Epithelial cell of esophagus (primary cell): ENCODE data around the gene SFXN3.

ENCODE experiments used
- DNase-seq: peaks from one replicate; pipeline ENCODE4 v3.0.0; 2010; ENCODE audit warnings: low read depth
- H3K4me3 ChIP-seq: 2 replicates; pipeline ENCODE4 v1.5.1; 2011; ENCODE audit warnings: mild to moderate bottlenecking, low read length, control low read depth
- CTCF ChIP-seq: IDR thresholded peaks from 2 replicates; pipeline ENCODE4 v1.5.1; 2011; ENCODE audit warnings: low read depth, mild to moderate bottlenecking, low read length, control low read depth, inconsistent platforms; ENCODE audit not compliant: insufficient read depth; ENCODE audit errors: missing control alignments

SFXN3 gene

GRCh38 chr10:101005869-101006567 lies 25.0 kb upstream of the SFXN3 start:
- TF ChIP-seq CTCF = no peak
- no peak for DNase-seq
- H3K4me3 ChIP-seq = no peak overlapping the region

GRCh38 chr10:101006593-101007098 lies 24.4 kb upstream of the SFXN3 start:
- no peak overlapping the region for H3K4me3 ChIP-seq
- no peak for TF ChIP-seq CTCF
- no peak for DNase-seq

- H3K4me3 ChIP-seq = no peak overlapping the region
- no peak for TF ChIP-seq CTCF
- no peak for DNase-seq
Observed at GRCh38 chr10:101007099-101007711, 23.8 kb upstream of the SFXN3 start.

- no peak for DNase-seq
- TF ChIP-seq CTCF = no peak
- no peak overlapping the region for H3K4me3 ChIP-seq
Observed at GRCh38 chr10:101007915-101008822, 22.9 kb upstream of the SFXN3 start.

DNA sequence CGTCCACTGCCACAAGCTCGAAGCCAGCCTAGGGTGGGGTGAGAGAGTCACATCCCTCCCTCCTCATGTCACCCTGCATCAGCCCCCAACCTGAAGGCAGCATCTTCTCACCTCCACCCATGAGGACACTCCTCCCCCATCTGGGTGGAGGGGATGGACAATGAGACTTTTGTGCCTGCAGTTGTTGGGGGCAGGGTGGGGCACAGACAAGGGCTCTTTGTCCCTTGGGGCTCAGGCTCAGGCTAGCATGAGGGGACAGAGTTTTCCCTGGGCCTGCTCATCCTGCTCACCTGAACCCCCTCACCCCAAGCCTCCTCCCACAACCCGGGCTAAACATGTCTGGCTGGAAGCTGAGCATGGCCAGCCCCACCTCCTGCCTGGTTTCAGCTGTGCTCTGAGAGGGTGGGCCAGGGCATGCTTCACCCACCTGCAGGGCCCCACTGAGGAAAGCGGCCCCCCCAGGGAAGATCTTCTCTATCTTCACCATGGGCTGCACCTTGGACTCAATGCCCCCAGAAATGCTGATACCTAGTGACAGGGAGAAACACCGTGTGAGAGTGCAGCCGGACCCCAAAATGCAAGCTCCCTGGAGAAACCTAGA lies 22.1 kb upstream of the SFXN3 start:
- H3K4me3 ChIP-seq = no peak overlapping the region
- no peak for TF ChIP-seq CTCF
- DNase-seq = no peak

DNA sequence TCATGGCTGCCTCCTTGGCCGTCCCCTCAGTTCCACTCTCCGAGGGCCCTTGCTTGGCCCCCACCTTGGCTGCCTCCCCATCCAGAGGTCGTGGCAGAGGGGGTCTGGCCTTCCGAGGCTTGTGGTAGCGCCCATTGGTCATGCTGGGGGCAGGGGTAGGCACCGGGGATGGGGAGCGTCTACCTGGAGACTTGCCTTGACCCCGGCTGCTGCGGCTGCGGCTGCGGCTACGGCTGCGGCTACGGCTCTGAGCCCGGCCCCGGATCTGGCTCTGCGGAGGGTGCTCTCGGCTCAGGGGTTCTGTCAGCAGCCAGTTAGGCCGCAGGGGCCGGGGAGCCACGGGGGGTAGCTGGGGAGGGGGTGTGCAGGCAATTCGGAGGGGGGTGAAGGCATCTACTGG lies 20.7 kb upstream of the SFXN3 start:
- no peak for DNase-seq
- no peak for TF ChIP-seq CTCF
- no peak overlapping the region for H3K4me3 ChIP-seq
